Naive thymus-derived CD8-positive, alpha-beta T cell (primary cell): ENCODE measurements around the gene CRIP2. TPM values are rescaled to one million over a fixed set of nuclear protein-coding genes. Genes with fewer than 3 reads are reported as not detected.

ENCODE experiments used
- ATAC-seq, 2 donors: fragments of 150-1000 bp; cut with Tn5 transposase in 1 of 2; sonication (Bioruptor Pico), chemical (Tn5 transposase) in 1 of 2; 1 replicate in 1 of 2; 2 replicates in 1 of 2; pipeline ENCODE4 v1.10.0; 2021; ENCODE audit warnings: mild to moderate bottlenecking in 2 of 2, moderate library complexity in 2 of 2
- POLR2A ChIA-PET: fragments of 350-600 bp; sonication (Branson Sonifier 250); formaldehyde crosslinking; loops from one replicate; lab custom pipeline; 2021; ENCODE audit warnings: antibody characterized with exemption; lab: Charles Lee
- DNase-seq, 10 donors: peaks; one replicate each; pipeline versions ENCODE4 v3.0.0 to v3.0.0-alpha.2; 2020 to 2022
- H3K27ac Mint-ChIP-seq, 10 donors: one replicate each; pipeline ENCODE4 v1.8.0; 2020 to 2022; ENCODE audit warnings: mild to moderate bottlenecking in 10 of 10, mixed read lengths in 10 of 10, moderate library complexity in 4 of 10, inconsistent platforms in 1 of 10
- H3K27me3 Mint-ChIP-seq, 5 donors: one replicate each; pipeline ENCODE4 v1.8.0; 2021 to 2022; ENCODE audit warnings: mixed read lengths in 5 of 5
- H3K36me3 Mint-ChIP-seq, 3 donors: one replicate each; pipeline ENCODE4 v1.8.0; 2020 to 2022; ENCODE audit warnings: mixed read lengths in 3 of 3, mild to moderate bottlenecking in 2 of 3, inconsistent platforms in 1 of 3
- H3K4me1 Mint-ChIP-seq, 4 donors: one replicate each; pipeline ENCODE4 v1.8.0; 2021 to 2022; ENCODE audit warnings: mixed read lengths in 4 of 4
- H3K4me3 Mint-ChIP-seq, 10 donors: one replicate each; pipeline ENCODE4 v1.8.0; 2020 to 2022; ENCODE audit warnings: mild to moderate bottlenecking in 10 of 10, mixed read lengths in 10 of 10, moderate library complexity in 6 of 10, inconsistent platforms in 1 of 10
- H3K9me3 Mint-ChIP-seq, 9 donors: one replicate each; pipeline ENCODE4 v1.8.0; 2020 to 2022; ENCODE audit warnings: mixed read lengths in 9 of 9, mild to moderate bottlenecking in 3 of 9, inconsistent platforms in 1 of 9, moderate library complexity in 1 of 9
- polyA plus RNA-seq, 3 donors: library from polyadenylated mRNA; unstranded; fragments of 300-500 nt; fragmentation: Illumina TruSeq; gene quantifications; one replicate each; pipeline ENCODE4 v1.2.3, GENCODE V29; 2021
- total RNA-seq, 8 experiments: library from RNA in 2 of 8; stranded (reverse) in 2 of 8; gene quantifications; one replicate each; pipeline ENCODE4 v1.2.3 and lab custom pipeline; 2021 to 2026

Gene CRIP2
- total and polyA plus RNA-seq, 5 experiments from 2014 or later, result 2.2 to 86.9 (median 21.1) TPM

GRCh38 chr14:105525326-105525725 lies 50.7 kb downstream of the CRIP2 start:
- Mint-ChIP-seq H3K27ac (peak overlapping the region in 2 of 10 donors; percentile 11 to 29), H3K4me3 (peak overlapping the region in 9 of 10 donors; percentile 54 to 72 (median 57)), H3K27me3 (peaks cover 1 to 14% (median 8%) of the 10 kb centered on the region in 5 donors), H3K4me1 (peaks cover 5 to 21% (median 18%) of the 10 kb centered on the region in 4 donors), H3K36me3 (no peaks in the 10 kb centered on the region), H3K9me3 (peaks cover 0 to 8% (median 3%) of the 10 kb centered on the region in 9 donors)
- ATAC-seq, result no peak
- POLR2A ChIA-PET, result no interaction called here
- no peak for DNase-seq

- POLR2A ChIA-PET, result interaction anchor here (5.1 kb wide), 1 partner anchor 35 kb away, joined by 31 read pairs; the partner anchor contains the start of gene TEDC1
- Mint-ChIP-seq H3K9me3 (peaks cover 0 to 8% (median 3%) of the 10 kb centered on the region in 9 donors), H3K27me3 (peaks cover 0 to 14% (median 7%) of the 10 kb centered on the region in 5 donors), H3K27ac (peak within 1 kb of the TSS in 5 of 10 donors; percentile 29 to 79 (median 67)), H3K36me3 (no peaks in the 10 kb centered on the region), H3K4me1 (peaks cover 5 to 28% (median 22%) of the 10 kb centered on the region in 4 donors), H3K4me3 (peak within 1 kb of the TSS; percentile 61 to 88 (median 79))
- peak in 6 of 10 donors; percentile 19 to 66 (median 34) for DNase-seq
- peak; percentile 14 to 25 for ATAC-seq
These were observed 51.5 kb downstream of the CRIP2 start, which contains the start of gene TMEM121 for GRCh38 chr14:105525861-105526775. TMEM121 (plus strand) TSS chr14:105526583; CDS start chr14:105528835, 2,252 bp downstream.

GRCh38 chr14:105526776-105527380 lies 52.3 kb downstream of the CRIP2 start:
- H3K4me3 Mint-ChIP-seq, result peak overlapping the region; percentile 61 to 88 (median 79)
- no peak for ATAC-seq
- peak overlapping the region in 2 of 10 donors; percentile 73 to 79 for H3K27ac Mint-ChIP-seq
- H3K27me3 Mint-ChIP-seq, result peaks cover 0 to 14% (median 7%) of the 10 kb centered on the region in 5 donors
- peaks cover 5 to 28% (median 23%) of the 10 kb centered on the region in 4 donors for H3K4me1 Mint-ChIP-seq
- H3K36me3 Mint-ChIP-seq, result no peaks in the 10 kb centered on the region
- peak in 1 of 10 donors; percentile 28 for DNase-seq
- peaks cover 0 to 8% (median 3%) of the 10 kb centered on the region in 9 donors for H3K9me3 Mint-ChIP-seq
- POLR2A ChIA-PET, result interaction anchor here (2.7 to 5.1 kb wide), 2 partner anchors 36 to 46 kb away, joined by 13 to 31 read pairs; partner anchors contain the start of gene TEDC1

DNA sequence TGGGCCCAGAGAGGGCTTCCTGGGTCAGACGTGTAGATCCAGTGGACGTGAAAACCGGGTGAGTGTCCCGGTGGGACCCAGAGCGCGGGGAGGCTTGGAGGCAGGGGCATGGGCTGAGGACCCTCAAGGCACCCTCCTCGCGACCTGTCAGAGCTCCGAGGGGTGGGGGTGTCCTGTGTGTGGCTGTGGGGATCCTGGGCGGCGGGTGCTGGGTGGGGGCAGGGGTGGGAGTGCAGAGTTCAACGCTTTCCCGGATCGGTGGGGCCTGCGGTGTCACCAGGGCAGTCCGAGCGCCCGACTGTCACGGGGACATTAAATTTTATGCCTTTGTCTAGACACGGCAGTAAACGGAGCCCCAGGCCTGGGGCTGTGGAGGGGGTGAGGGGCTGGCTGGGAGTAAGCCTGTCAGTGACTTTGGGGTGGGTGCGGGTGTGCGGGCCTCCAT lies 52.8 kb downstream of the CRIP2 start:
- peaks cover 0 to 11% (median 7%) of the 10 kb centered on the region in 5 donors for H3K27me3 Mint-ChIP-seq
- peaks cover 0 to 8% (median 3%) of the 10 kb centered on the region in 9 donors for H3K9me3 Mint-ChIP-seq
- POLR2A ChIA-PET, result interaction anchor here (2.7 to 5.1 kb wide), 2 partner anchors 36 to 46 kb away, joined by 13 to 31 read pairs; partner anchors contain the start of gene TEDC1
- peak overlapping the region; percentile 61 to 88 (median 79) for H3K4me3 Mint-ChIP-seq
- H3K36me3 Mint-ChIP-seq, result no peaks in the 10 kb centered on the region
- peak overlapping the region in 5 of 10 donors; percentile 8 to 79 (median 59) for H3K27ac Mint-ChIP-seq
- peaks cover 5 to 29% (median 25%) of the 10 kb centered on the region in 4 donors for H3K4me1 Mint-ChIP-seq
- ATAC-seq (no peak), DNase-seq (no peak)

DNA sequence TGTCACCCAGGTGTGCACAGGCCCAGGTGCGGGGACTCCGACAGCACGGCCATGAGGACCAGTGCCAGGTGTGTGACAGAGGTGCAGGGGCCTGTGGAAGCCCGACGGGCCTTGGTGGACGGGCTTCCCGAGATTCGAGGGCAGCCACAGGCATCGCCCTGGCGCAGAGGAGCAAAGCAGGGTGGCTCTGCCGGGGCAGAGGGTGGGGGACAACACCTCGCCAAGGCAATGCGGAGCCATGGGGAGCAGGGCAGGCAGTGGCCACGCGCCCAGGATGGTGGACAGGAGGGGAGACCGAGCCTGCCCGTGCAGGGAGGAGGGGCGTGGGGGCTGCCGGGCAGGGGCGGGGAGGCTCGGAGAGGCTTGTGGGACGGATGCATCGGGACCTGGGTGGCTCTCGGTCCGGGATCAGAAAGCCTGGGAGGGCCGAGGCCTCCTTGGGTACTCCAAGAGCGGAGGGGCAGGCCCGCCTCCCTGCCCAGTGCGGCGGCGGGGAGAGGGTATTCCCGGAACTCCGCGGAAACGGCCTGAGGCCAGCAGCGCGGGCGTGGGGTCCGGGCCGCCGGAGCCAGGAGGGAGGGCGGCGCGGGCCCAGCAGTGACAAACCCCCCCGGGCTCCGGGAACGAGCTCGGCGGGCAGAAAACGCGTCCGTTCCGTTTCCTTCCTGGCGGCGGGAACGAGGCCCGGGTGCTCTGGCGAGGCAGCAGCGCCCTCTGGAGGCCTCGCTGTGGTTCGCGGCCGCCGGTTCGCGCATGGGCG lies 53.4 kb downstream of the CRIP2 start:
- ATAC-seq (peak; percentile 70 to 76), DNase-seq (peak; percentile 61 to 85 (median 80))
- Mint-ChIP-seq H3K27ac (peak overlapping the region in 4 of 10 donors; percentile 8 to 59 (median 35)), H3K4me3 (peak overlapping the region; percentile 59 to 88 (median 76)), H3K36me3 (no peaks in the 10 kb centered on the region), H3K4me1 (peaks cover 5 to 35% (median 28%) of the 10 kb centered on the region in 4 donors), H3K27me3 (peaks cover 0 to 11% (median 7%) of the 10 kb centered on the region in 5 donors), H3K9me3 (peaks cover 0 to 8% (median 3%) of the 10 kb centered on the region in 9 donors)
- POLR2A ChIA-PET, result interaction anchor here (0.8 to 5.1 kb wide), 4 partner anchors 9 to 130 kb away, joined by 3 to 31 read pairs (median 8); partner anchors contain the start of gene TEDC1

DNA sequence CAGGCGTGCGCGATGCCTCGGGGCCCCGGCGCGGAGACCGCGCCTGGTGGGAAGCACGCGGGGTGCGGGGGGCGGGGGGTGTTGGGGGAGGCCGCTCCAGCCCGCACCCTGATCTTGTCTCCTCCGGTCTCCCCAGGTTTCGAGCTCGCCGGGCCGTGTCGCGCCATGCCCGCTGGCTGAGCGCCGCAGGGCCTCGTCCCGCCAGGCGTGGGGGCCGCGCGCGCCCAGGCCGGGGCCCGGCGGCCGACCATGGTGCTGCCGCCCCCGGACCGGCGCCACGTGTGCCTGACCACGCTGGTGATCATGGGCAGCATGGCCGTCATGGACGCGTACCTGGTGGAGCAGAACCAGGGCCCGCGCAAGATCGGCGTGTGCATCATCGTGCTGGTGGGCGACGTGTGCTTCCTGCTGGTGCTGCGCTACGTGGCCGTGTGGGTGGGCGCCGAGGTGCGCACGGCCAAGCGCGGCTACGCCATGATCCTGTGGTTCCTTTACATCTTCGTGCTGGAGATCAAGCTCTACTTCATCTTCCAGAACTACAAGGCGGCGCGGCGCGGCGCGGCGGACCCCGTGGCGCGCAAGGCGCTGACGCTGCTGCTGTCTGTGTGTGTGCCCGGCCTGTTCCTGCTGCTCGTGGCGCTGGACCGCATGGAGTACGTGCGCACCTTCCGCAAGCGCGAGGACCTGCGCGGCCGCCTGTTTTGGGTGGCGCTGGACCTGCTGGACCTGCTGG lies 54.1 kb downstream of the CRIP2 start:
- Mint-ChIP-seq H3K36me3 (no peaks in the 10 kb centered on the region), H3K27ac (peak overlapping the region in 6 of 10 donors; percentile 19 to 88 (median 60)), H3K4me3 (peak overlapping the region; percentile 72 to 89 (median 84)), H3K27me3 (peaks cover 0 to 11% (median 5%) of the 10 kb centered on the region in 5 donors), H3K4me1 (peaks cover 5 to 37% (median 28%) of the 10 kb centered on the region in 4 donors), H3K9me3 (peaks cover 0 to 8% (median 3%) of the 10 kb centered on the region in 9 donors)
- peak; percentile 32 to 35 for ATAC-seq
- POLR2A ChIA-PET, result interaction anchor here (0.8 to 5.1 kb wide), 4 partner anchors 9 to 131 kb away, joined by 3 to 31 read pairs (median 8); partner anchors contain the start of gene TEDC1
- DNase-seq, result peak in 6 of 10 donors; percentile 10 to 69 (median 40)

DNA sequence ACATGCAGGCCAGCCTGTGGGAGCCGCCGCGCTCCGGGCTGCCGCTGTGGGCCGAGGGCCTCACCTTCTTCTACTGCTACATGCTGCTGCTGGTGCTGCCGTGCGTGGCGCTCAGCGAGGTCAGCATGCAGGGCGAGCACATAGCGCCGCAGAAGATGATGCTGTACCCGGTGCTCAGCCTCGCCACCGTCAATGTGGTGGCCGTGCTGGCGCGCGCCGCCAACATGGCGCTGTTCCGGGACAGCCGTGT lies 54.6 kb downstream of the CRIP2 start:
- Mint-ChIP-seq H3K4me1 (peaks cover 5 to 39% (median 28%) of the 10 kb centered on the region in 4 donors), H3K27me3 (peaks cover 0 to 11% (median 5%) of the 10 kb centered on the region in 5 donors), H3K9me3 (peaks cover 0 to 5% (median 2%) of the 10 kb centered on the region in 9 donors), H3K27ac (peak overlapping the region in 5 of 10 donors; percentile 19 to 88 (median 44)), H3K4me3 (peak overlapping the region; percentile 72 to 89 (median 84)), H3K36me3 (no peaks in the 10 kb centered on the region)
- POLR2A ChIA-PET, result interaction anchor here (2.7 to 5.1 kb wide), 2 partner anchors 38 to 48 kb away, joined by 13 to 31 read pairs; partner anchors contain the start of gene TEDC1
- peak in 2 of 10 donors; percentile 23 to 43 for DNase-seq
- peak in 1 of 2 donors; percentile 33 for ATAC-seq

Other genes starting within 250 kb of the CRIP2 start
- 10 to 100 TPM; 42.0 to 42.8 TPM for gene BTBD6, start 226.3 kb upstream of the CRIP2 start, total RNA-seq
- gene BTBD6, start 226.3 kb upstream of the CRIP2 start, polyA plus RNA-seq, result 10 to 100 TPM in 2 of 3 donors, 1 to 10 TPM in 1; 5.5 to 15.6 (median 14.9) TPM
- 10 to 100 TPM; 52.4 to 63.5 TPM for gene BRF1, start 173.8 kb upstream of the CRIP2 start, total RNA-seq
- 10 to 100 TPM in 1 of 3 donors, 1 to 10 TPM in 2; 7.1 to 10.9 (median 9.2) TPM for gene BRF1, start 173.8 kb upstream of the CRIP2 start, polyA plus RNA-seq
- gene PACS2, start 160.1 kb upstream of the CRIP2 start, total RNA-seq, result 10 to 100 TPM; 81.5 to 82.1 TPM
- gene PACS2, start 160.1 kb upstream of the CRIP2 start, polyA plus RNA-seq, result 1 to 10 TPM; 1.7 to 6.1 (median 2.3) TPM
- gene TEX22, start 76.3 kb upstream of the CRIP2 start, total RNA-seq, result 1 to 10 TPM; 7.5 to 8.2 TPM
- under 1 TPM in 2 of 3 donors, not detected in 1; 0.09 to 0.15 TPM for gene TEX22, start 76.3 kb upstream of the CRIP2 start, polyA plus RNA-seq
- 100 to 1,000 TPM; 139 to 142 TPM for gene MTA1, start 55.0 kb upstream of the CRIP2 start, total RNA-seq
- 1 to 10 TPM; 3.1 to 6.5 (median 3.6) TPM for gene MTA1, start 55.0 kb upstream of the CRIP2 start, polyA plus RNA-seq
- gene CRIP1, start 12.1 kb downstream of the CRIP2 start, total RNA-seq, result 10 to 100 TPM; 96.5 to 98.1 TPM
- 100 to 1,000 TPM; 342 to 784 (median 530) TPM for gene CRIP1, start 12.1 kb downstream of the CRIP2 start, polyA plus RNA-seq
- gene TEDC1, start 16.4 kb downstream of the CRIP2 start, total RNA-seq, result 10 to 100 TPM; 22.2 to 25.0 TPM
- gene TEDC1, start 16.4 kb downstream of the CRIP2 start, polyA plus RNA-seq, result 10 to 100 TPM in 1 of 3 donors, 1 to 10 TPM in 2; 7.2 to 10.1 (median 7.6) TPM
- gene TMEM121, start 51.8 kb downstream of the CRIP2 start, total RNA-seq, result 1 to 10 TPM; 5.5 to 6.6 TPM
- gene TMEM121, start 51.8 kb downstream of the CRIP2 start, polyA plus RNA-seq, result 1 to 10 TPM; 1.6 to 4.4 (median 4.3) TPM